Mononuclear cell (primary cell): ENCODE results near the gene STK33. TPM values are rescaled to one million over a fixed set of nuclear protein-coding genes. Genes with fewer than 3 reads are reported as not detected.

Experiments
- H3K27me3 ChIP-seq: 2 replicates; pipeline ENCODE4 v1.6.0; 2011; ENCODE audit warnings: low read length, control low read depth; ENCODE audit not compliant: insufficient read depth
- H3K4me1 ChIP-seq: 2 replicates; pipeline ENCODE4 v1.5.1; 2011; ENCODE audit warnings: mild to moderate bottlenecking, low read length, control low read depth; ENCODE audit not compliant: insufficient read depth
- H3K4me3 ChIP-seq: 2 replicates; pipeline ENCODE4 v1.5.1; 2011; ENCODE audit warnings: mild to moderate bottlenecking, low read length, moderate library complexity
- H3K9me3 ChIP-seq: 2 replicates; pipeline ENCODE4 v1.5.1; 2011; ENCODE audit warnings: low read depth, mild to moderate bottlenecking, control low read depth, low read length
- total RNA-seq: library from RNA; depleted of rRNA; stranded (reverse); fragments of >200 nt; gene quantifications from one replicate; pipeline ENCODE4 v1.2.3, GENCODE V29; 2012

Gene STK33
- total RNA-seq, 1 donor: 1.2 TPM

DNA sequence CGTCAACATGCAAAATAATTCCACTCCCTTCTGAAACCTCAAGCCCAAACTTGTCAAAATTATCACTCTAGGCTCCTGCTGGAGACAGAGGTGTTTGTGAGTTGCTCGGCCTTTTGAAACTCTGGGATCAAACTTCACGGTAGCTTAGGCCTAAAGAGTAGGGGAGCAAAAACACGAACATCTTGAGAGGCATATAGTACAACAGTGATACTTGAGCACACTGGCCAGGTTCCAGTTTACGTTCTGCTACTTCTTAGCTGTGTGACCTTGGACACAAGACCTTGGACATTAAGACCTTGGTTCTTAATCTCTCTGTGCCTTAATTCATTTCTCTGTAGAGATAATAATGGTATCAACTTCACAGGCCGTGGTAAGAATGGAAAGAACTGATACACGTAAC, 206.9 kb downstream of the STK33 start:
- H3K4me1 ChIP-seq: no peaks in the 10 kb centered on the region
- H3K4me3 ChIP-seq: no peak overlapping the region
- H3K9me3 ChIP-seq: no peaks in the 10 kb centered on the region
- no peaks in the 10 kb centered on the region for H3K27me3 ChIP-seq

DNA sequence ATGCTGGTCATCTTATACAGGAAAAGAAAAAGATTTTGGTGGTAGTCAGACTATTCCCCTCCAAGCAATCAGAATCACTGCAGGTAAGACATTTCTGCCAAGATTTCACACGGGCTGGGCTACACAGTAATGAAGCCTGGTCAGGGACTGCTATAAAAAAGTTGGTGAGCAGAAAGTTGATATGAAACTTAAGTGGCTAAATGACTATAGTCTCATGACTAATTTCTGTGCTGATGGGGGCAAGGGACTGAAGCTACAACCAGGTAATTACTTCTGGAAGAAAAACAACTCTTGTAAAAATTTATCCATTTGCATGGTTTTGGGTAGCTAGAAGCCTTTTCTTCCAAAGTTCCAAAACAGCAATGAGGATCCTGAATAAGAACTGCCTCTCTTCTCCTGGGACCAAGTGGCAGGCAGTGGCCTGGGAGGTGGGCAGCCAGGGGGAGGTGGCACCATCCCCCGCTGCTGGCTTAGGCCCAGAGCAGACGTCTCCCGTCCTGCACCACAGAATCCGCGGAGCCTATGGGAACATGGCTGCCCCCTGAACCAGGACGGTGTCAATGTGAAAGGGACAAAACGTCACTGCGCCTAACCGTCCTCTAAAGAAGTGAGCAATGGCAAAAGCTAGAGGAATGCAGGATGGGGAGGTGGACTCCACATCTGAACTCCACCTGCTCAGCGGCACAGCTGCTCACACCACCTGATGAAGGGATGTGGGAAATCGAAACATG, 207.7 kb downstream of the STK33 start:
- H3K4me3 ChIP-seq: no peak overlapping the region
- H3K4me1 ChIP-seq: no peaks in the 10 kb centered on the region
- H3K27me3 ChIP-seq: no peaks in the 10 kb centered on the region
- H3K9me3 ChIP-seq: no peaks in the 10 kb centered on the region

GRCh38 chr11:8384199-8384821, 209.7 kb downstream of the STK33 start:
- no peaks in the 10 kb centered on the region for H3K4me1 ChIP-seq
- no peaks in the 10 kb centered on the region for H3K27me3 ChIP-seq
- no peaks in the 10 kb centered on the region for H3K9me3 ChIP-seq
- H3K4me3 ChIP-seq: no peak overlapping the region

DNA sequence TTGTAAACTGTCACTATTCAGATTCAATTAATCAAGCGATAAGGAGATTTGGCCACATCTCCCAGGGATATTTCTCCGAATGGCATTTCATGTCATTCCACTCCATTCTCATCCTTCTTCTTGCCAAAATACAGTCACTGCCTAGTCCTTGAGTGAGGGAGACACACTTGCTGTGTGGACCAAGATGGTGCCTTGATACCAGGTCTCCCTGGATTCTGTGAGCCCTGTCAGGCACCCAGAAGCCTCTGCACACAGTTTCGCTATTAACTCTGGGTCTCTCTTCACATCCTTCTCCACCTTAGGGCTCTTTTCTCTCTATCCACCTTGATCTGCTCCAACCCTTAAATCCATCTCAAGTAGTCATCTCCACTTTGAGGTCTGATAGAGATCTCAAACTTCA, 210.4 kb downstream of the STK33 start:
- Histone ChIP-seq H3K4me1 (no peaks in the 10 kb centered on the region), H3K9me3 (no peaks in the 10 kb centered on the region), H3K4me3 (no peak overlapping the region), H3K27me3 (no peaks in the 10 kb centered on the region)

DNA sequence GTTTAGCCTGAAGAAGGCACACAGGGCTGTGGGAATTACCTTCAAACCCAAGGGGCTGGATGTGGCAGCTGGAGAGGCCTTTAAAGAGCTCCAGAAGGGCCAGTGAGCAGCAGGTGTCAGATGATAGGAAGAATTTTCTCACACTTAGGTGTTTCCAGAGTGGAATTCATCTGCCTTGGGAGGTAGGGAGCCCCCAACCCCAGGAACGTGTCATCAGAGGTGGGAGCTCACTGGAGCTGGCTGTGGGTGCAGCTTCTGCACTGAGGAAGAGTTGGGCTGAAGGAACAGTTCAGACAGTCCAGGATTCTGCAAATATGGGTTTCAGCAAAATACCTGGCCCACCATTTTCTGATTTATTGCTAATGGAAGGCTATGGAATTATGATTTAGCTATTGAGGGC, 210.8 kb downstream of the STK33 start:
- no peaks in the 10 kb centered on the region for H3K4me1 ChIP-seq
- H3K9me3 ChIP-seq: no peaks in the 10 kb centered on the region
- no peaks in the 10 kb centered on the region for H3K27me3 ChIP-seq
- no peak overlapping the region for H3K4me3 ChIP-seq

DNA sequence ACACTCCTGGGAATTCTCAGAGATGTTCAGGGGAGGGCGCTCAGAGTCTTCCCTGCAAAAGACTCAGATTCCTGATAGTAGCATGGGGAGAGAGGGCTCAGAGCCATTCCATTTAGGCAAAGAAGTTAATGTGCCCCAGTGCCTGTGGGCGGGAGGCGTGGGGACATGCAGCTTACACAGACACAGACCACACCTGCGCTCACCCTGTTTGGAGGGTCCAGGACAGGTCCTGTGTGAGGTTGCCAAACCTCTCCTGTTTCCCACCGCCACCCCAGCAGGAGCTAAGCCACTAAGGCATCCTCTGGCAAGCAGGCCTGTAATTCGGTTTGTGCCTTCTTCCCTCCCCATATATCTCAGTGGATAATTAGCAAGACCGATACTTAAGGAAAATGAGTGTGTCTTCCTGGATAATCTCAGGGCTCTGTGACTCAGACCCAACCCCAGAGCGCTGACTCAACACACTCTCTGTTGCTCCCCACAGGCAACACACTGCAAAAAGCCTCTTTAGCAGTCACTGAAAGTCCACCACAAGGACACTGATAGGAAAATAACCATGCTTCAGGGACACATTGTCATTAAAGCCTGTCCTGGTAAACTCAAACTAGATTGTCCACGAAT, 211.5 kb downstream of the STK33 start:
- Histone ChIP-seq H3K4me3 (no peak overlapping the region), H3K9me3 (no peaks in the 10 kb centered on the region), H3K4me1 (no peaks in the 10 kb centered on the region), H3K27me3 (no peaks in the 10 kb centered on the region)

GRCh38 chr11:8381871-8382396, 212.1 kb downstream of the STK33 start:
- no peaks in the 10 kb centered on the region for H3K4me1 ChIP-seq
- no peak overlapping the region for H3K4me3 ChIP-seq
- H3K27me3 ChIP-seq: no peaks in the 10 kb centered on the region
- no peaks in the 10 kb centered on the region for H3K9me3 ChIP-seq

- H3K4me1 ChIP-seq: no peaks in the 10 kb centered on the region
- no peak overlapping the region for H3K4me3 ChIP-seq
- no peaks in the 10 kb centered on the region for H3K27me3 ChIP-seq
- H3K9me3 ChIP-seq: no peaks in the 10 kb centered on the region
Observed at GRCh38 chr11:8381343-8381742, 212.7 kb downstream of the STK33 start.

- no peaks in the 10 kb centered on the region for H3K9me3 ChIP-seq
- no peaks in the 10 kb centered on the region for H3K4me1 ChIP-seq
- H3K4me3 ChIP-seq: no peak overlapping the region
Observed at GRCh38 chr11:8375932-8376331, 218.1 kb downstream of the STK33 start.

DNA sequence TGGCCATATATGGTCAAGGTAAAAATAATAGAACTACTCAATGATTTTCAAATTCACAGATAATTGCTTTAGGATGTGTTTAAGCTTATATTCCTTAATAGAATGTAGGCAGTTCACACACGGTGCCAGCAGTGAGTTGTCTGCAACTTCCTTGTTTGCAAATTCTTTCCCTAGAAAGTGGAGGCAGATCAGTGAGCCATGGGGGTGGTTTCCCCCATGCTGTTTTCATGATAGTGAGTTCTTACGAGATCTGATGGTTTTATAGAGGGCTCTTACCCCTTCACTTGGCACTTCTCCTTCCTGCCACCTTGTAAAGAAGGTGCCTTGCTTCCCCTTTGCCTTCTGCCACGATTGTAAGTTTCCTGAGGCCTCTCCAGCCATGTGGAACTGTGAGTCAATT, 218.6 kb downstream of the STK33 start:
- H3K27me3 ChIP-seq: no peaks in the 10 kb centered on the region
- no peak overlapping the region for H3K4me3 ChIP-seq
- no peaks in the 10 kb centered on the region for H3K4me1 ChIP-seq
- H3K9me3 ChIP-seq: no peaks in the 10 kb centered on the region

More at GRCh38 chr11:8375932-8376331, 218.1 kb downstream of the STK33 start:
- no peaks in the 10 kb centered on the region for H3K27me3 ChIP-seq

GRCh38 chr11:8374716-8375115, 219.3 kb downstream of the STK33 start:
- H3K9me3 ChIP-seq: no peaks in the 10 kb centered on the region
- H3K4me1 ChIP-seq: no peaks in the 10 kb centered on the region
- H3K4me3 ChIP-seq: no peak overlapping the region
- H3K27me3 ChIP-seq: no peaks in the 10 kb centered on the region

DNA sequence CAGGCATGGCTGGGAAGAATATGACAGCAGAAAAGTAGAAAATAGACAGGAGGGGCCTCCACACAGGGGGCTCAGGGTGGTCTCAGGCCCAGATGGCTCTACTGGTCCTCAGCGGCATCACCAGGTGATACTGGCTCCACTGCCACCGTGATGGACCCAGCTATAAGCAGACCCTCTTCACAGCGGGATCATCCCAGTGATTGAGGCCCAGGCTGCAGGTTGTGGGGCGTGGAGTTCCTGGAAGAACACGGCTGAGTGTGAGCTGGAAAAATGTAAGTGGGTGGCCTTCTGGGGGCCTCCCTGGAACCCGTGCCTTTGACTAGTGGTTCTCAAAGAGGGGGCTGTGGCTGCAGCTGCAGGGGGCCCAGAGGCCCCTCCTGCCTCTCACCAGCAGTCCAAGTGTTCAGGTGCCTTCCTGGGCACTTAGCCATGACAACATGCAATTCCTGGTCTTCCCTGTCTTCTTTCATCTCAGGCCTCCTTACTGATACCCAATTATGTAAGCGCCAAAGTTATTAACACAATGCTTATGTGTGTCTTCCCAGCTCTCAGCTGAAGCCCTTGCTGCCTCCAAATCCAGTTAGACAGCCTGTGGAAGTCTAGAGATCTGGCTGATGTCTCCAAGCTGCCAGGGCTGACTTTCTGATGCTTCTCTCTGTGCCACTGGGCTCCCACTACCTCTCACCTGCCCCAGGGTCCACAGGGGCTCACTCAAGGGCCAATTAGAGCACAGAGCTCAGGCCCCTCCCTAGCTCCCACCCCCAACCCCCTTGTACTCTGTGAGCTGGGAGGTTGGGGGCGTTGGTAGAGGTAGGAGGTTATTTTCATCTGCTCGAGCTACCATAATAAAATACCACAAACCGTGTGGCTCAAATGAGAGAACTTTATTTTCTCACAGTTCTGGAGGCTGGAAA, 220.3 kb downstream of the STK33 start:
- Histone ChIP-seq H3K9me3 (no peaks in the 10 kb centered on the region), H3K27me3 (no peaks in the 10 kb centered on the region)

DNA sequence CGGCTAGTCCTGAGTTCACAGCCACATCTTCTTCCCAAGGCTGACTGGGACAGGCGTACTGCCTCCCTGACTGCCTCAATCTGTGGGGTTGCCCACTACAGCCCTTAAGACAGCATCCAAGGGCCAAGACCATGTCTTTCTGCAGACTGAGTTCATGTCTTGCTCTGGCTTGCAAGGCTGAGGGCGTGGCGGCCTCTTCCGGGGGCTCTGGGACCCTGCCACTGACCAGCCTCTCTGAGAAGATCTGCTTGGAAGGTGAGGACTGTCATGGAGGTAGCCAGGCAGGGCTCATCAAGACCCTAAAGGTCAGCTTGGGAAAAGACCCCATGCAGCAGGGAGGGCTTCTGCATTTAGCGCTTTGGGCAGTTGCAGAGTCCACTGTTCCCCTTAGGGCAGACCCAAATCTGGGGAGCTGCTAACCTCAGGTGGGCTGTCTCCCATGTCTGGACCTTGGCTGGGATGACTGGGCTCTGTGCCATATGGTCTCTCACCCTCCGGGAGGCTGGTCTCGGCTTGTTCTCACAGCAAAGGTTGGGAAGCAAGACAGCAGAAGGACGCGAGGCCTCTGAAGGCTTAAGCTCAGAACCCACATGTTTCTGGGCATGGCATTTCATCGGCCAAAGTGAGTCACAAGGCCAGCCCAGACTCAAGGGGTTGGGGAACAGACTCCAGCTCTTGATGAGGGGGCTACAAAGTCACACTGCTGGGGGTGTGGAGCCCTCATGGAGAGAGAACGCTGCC, 221.2 kb downstream of the STK33 start:
- no peaks in the 10 kb centered on the region for H3K27me3 ChIP-seq
- no peaks in the 10 kb centered on the region for H3K4me1 ChIP-seq
- H3K9me3 ChIP-seq: no peaks in the 10 kb centered on the region
- no peak overlapping the region for H3K4me3 ChIP-seq

More for the DNA sequence above, 220.3 kb downstream of the STK33 start:
- H3K4me1 ChIP-seq: no peaks in the 10 kb centered on the region
- no peak overlapping the region for H3K4me3 ChIP-seq

DNA sequence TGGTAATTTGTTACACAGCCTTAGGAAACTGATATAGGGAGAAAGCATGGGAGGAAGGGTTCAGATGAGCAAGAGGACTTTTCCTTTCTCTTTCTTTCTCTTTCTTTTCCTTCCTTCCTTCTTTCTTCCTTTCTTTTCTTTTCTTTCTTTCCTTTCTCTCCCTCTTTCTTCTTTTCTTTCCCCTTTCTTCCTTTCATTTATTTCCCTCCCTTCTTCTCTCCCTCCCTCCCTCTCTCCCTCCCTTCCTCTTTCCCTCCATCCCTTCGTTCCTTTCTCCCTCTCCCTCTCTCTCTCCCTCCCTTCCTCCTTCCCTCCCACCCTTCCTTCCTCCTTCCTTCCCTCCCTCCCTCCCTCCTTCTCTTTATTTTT, 222.5 kb downstream of the STK33 start:
- Histone ChIP-seq H3K27me3 (no peaks in the 10 kb centered on the region), H3K9me3 (no peaks in the 10 kb centered on the region), H3K4me1 (no peaks in the 10 kb centered on the region), H3K4me3 (no peak overlapping the region)
